Measurements from ENCODE around the gene CADM1.

GRCh38 chr11:115206365-115207022 is 297.7 kb downstream of the CADM1 start:
- TF ChIP-seq POLR2A (IDR thresholded peaks at IDR 0.05) (no peak), CTCF (IDR thresholded peaks at IDR 0.05) (no peak), EP300 (IDR thresholded peaks at IDR 0.05) (no peak), POLR2AphosphoS5 (IDR thresholded peaks at IDR 0.05) (no peak)
